Measurements from ENCODE around the gene SH3RF2.

DNA sequence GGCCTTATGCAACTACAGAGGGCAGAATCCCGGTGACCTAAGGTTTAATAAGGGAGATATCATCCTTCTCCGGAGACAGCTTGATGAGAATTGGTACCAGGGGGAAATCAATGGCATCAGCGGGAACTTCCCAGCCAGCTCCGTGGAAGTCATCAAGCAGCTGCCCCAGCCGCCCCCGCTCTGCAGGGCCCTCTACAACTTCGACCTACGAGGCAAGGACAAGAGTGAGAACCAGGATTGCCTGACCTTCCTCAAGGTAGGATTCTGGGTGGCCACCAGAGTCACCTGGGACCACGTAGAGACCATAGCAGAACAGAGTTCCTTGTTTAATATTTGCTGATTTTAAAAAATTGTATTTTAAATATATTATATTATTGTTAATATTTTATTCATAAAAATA, 63.7 kb downstream of the SH3RF2 start:
- TF ChIP-seq, protein P1, sequence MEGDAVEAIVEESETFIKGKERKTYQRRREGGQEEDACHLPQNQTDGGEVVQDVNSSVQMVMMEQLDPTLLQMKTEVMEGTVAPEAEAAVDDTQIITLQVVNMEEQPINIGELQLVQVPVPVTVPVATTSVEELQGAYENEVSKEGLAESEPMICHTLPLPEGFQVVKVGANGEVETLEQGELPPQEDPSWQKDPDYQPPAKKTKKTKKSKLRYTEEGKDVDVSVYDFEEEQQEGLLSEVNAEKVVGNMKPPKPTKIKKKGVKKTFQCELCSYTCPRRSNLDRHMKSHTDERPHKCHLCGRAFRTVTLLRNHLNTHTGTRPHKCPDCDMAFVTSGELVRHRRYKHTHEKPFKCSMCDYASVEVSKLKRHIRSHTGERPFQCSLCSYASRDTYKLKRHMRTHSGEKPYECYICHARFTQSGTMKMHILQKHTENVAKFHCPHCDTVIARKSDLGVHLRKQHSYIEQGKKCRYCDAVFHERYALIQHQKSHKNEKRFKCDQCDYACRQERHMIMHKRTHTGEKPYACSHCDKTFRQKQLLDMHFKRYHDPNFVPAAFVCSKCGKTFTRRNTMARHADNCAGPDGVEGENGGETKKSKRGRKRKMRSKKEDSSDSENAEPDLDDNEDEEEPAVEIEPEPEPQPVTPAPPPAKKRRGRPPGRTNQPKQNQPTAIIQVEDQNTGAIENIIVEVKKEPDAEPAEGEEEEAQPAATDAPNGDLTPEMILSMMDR (IDR thresholded peaks at IDR 0.05; ENCODE audit: low read length): no peak
- TF ChIP-seq EZH2 (optimal IDR thresholded peaks at IDR 0.05; ENCODE audit: low read depth, low read length): no peak
